GM20000 (cell line): ENCODE results near the gene LGI4.
A peak's percentile ranks its signal among the peaks of the same experiment; 100 is the strongest.

Source experiments
- DNase-seq: peaks from one replicate; pipeline ENCODE4 v3.0.0; 2012; ENCODE audit warnings: low spot score
- TF ChIP-seq, protein P1 (sequence below): IDR thresholded peaks from 2 replicates; pipeline ENCODE4 v1.5.1; 2012; ENCODE audit warnings: mild to moderate bottlenecking, control low read depth; ENCODE audit errors: extremely low read depth, missing control alignments

LGI4 gene

DNA sequence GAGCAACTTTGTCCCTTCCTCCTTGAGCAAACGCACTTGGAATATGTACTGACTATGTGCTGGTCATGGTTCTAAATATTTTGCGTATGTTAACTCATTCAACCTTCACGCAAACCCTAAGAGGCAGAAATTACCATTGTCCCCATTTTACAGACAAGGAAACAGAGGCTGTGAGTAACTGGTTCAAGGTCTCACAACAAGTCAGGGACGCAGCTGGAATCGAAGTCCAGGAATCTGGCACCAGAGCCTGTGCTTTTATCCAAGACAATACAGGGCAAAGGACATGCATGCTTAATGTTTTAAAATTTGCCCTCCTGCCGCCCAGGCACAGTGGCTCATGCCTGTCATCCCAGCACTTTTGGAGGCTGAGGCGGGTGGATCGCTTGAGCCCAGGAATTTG, 24.7 kb upstream of the LGI4 start:
- TF ChIP-seq, protein P1, sequence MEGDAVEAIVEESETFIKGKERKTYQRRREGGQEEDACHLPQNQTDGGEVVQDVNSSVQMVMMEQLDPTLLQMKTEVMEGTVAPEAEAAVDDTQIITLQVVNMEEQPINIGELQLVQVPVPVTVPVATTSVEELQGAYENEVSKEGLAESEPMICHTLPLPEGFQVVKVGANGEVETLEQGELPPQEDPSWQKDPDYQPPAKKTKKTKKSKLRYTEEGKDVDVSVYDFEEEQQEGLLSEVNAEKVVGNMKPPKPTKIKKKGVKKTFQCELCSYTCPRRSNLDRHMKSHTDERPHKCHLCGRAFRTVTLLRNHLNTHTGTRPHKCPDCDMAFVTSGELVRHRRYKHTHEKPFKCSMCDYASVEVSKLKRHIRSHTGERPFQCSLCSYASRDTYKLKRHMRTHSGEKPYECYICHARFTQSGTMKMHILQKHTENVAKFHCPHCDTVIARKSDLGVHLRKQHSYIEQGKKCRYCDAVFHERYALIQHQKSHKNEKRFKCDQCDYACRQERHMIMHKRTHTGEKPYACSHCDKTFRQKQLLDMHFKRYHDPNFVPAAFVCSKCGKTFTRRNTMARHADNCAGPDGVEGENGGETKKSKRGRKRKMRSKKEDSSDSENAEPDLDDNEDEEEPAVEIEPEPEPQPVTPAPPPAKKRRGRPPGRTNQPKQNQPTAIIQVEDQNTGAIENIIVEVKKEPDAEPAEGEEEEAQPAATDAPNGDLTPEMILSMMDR: no peak
- DNase-seq: no peak

DNA sequence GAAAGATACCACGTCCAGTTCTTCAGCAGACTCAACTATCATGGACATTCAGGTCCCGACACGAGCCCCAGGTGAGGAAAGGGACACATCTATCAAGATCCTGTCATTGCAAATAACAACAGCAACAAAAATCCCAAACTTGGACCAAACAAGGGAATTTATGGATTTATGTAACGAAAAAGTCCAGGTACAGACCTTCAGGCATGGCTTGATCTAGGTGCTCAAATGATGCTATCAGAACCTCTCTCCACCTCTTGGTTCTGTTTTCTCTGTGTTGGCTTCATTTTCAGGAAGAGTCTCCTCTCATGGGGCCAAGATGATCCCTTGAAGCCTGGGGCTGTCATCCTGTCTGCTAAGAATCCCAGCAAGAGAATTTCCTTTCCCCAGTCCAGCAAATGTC, 22.6 kb upstream of the LGI4 start:
- TF ChIP-seq, protein P1: no peak

DNA sequence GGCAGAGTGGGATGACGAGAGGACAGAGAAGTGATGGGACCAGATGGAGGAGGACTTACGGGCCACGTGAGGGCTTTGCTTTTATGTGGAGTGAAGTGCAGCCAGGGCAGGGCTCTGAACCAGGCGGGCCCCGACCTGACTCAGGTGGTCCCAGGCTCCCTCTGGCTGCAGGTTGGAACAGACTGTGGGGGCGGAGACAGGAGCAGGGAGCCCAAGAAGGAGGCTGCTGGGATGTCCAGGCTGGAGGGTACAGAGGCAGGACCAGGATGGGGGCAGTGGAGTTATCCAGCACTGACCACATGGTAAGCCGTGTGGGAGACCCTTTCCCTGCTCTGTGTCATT, 21.8 kb upstream of the LGI4 start:
- TF ChIP-seq, protein P1: no peak
- DNase-seq: no peak

More for the DNA sequence above, 22.6 kb upstream of the LGI4 start:
- no peak for DNase-seq

DNA sequence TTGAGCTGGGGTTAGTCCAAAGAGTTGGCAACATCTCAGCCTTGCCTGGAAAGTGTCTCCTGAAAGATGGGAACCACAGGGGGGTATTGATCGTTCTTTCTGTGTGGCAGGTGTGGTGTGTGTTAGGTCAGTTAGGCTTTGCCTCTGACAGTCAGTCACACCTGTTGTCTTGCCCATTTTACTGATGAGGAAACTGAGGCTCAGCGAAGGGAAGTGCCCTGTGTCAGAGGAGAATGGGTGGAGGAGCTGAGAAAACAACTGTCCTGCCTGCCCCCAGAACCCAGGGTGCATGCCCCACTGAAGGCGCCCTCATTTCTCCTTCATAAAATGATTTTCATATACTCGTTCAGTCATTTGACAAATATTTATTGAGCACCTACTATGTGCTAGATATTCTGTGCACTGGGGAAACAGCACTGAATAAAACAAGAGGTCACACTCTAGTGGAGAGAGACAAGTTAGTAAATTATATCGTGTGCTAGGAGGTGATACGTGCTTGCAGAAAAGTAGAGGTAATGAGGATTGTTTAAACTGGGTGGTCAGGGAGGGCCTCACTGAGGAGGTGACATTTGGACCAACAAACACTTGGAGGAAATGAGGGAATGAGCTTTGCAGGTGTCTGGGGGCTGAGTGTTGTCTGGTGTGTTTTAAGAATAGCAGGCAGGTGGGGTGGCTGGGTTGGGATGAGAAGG, 21.3 kb upstream of the LGI4 start:
- TF ChIP-seq, protein P1: no peak
- DNase-seq: no peak

DNA sequence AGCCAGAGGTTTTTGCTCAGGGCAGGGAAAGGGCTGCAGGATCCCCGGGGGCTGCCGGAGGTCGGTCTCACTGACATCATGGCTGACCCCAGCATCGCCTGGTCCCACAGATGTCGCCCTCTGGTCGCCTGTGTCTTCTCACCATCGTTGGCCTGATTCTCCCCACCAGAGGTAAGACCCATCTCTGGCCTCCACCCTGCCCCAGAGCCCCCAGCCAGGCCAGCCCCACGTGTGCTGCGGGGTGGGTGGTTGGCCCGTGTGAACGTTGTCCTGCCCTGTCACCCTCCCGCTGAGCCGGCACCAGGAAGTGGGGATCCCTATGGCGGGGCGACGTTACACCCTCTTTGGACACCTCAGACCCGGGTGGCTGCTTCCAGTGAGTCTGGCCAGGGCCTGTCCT, 20.6 kb upstream of the LGI4 start:
- no peak for DNase-seq
- TF ChIP-seq, protein P1: no peak

DNA sequence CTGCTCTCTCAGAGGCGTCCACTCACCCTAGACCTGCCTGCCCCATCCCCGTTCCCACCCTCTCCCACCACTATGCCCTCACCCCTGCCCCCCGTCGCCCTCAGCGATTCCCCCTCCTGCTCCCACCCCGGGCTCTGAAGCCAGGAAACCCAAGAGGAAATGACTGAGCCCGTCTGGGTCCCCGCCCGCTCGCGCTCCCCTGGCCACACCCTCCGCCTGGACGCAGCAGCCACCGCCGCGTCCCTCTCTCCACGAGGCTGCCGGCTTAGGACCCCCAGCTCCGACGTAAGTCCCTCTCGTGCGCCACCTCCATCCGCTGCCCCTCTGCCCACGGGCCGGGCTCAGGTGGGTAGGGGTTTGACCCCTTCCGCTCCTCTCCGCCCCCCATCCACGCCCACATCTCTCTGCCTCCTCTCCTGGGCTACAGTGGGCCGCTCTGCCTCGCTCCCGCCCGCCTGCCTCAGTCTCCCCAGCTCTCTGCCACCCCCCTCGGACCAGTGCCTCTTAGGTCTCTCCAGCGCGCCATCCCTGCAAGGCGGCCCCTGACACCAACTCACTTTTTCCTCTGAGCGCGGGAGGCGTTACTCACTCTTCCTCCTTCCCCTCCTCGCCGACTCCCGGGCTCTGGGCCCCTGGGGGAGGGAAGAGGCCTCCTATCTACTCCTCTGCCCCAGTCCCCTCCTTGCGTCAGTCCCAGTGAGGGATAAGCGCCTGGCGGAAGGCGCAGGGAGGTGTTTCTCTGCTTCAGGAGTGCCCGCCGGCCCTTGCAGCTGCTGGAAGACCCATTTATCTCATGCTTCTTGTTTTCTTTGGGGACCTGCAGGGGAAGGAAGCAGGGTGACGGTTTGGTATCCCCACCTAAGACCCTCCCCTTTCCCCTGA, 19.9 kb upstream of the LGI4 start, which contains the start of gene FXYD5:
TSS of gene FXYD5 (plus strand) at position 211 of the 882 bp plus-strand sequence. CDS start 816 bp downstream, outside the sequence.
- TF ChIP-seq, protein P1: no peak
- DNase-seq: peak; percentile 80
